Gastrocnemius medialis (tissue), 4 donors: ENCODE data around the gene SLC41A2. TPM values are rescaled to one million over a fixed set of nuclear protein-coding genes. Genes with fewer than 3 reads are reported as not detected.

ENCODE experiments used
- ATAC-seq, 2 donors: fragments of 150-250 bp; one replicate each; pipeline ENCODE4 v1.9.1; 2016
- DNase-seq, 2 donors: peaks; one replicate each; pipeline ENCODE4 v3.0.0-alpha.2; 2019
- H3K27ac ChIP-seq, 4 donors: fragments of 200-600 bp; sonication (generic); 1 replicate in 1 of 4; 2 replicates in 3 of 4; pipeline ENCODE4 v1.5.1; 2016 to 2018; ENCODE audit warnings: mild to moderate bottlenecking in 2 of 4, moderate library complexity in 1 of 4
- H3K27me3 ChIP-seq, 3 donors: fragments of 200-600 bp; sonication (generic) in 2 of 3; 1 replicate in 1 of 3; 2 replicates in 2 of 3; pipeline versions ENCODE4 v1.5.1 to v1.6.0; 2016 to 2019; ENCODE audit warnings: mild to moderate bottlenecking in 1 of 3, moderate library complexity in 1 of 3
- H3K36me3 ChIP-seq, 2 donors: fragments of 200-600 bp; sonication (generic) in 1 of 2; one replicate each; pipeline ENCODE4 v1.5.1; 2017 to 2018
- H3K4me1 ChIP-seq, 2 donors: fragments of 200-600 bp; sonication (generic) in 1 of 2; one replicate each; pipeline ENCODE4 v1.5.1; 2016 to 2017; ENCODE audit warnings: mild to moderate bottlenecking in 2 of 2
- H3K4me3 ChIP-seq, 4 donors: fragments of 200-600 bp; sonication (generic) in 3 of 4; 1 replicate in 1 of 4; 2 replicates in 3 of 4; pipeline ENCODE4 v1.5.1; 2016 to 2019; ENCODE audit warnings: mild to moderate bottlenecking in 2 of 4
- H3K9me3 ChIP-seq, 3 donors: fragments of 200-600 bp; sonication (generic) in 2 of 3; 1 replicate in 1 of 3; 2 replicates in 2 of 3; pipeline ENCODE4 v1.5.1; 2016 to 2019
- CTCF ChIP-seq, 5 experiments: fragments of 450-650 bp in 3 of 5; fragments of 200-600 bp in 2 of 5; sonication (generic) in 2 of 5; IDR thresholded peaks in 4 of 5; conservative IDR thresholded peaks in 1 of 5; 1 replicate in 4 of 5; 2 replicates in 1 of 5; pipeline ENCODE4 v1.5.1; 2016 to 2019; ENCODE audit warnings: antibody characterized with exemption in 5 of 5, mild to moderate bottlenecking in 3 of 5, moderate library complexity in 3 of 5
- POLR2A ChIP-seq, 2 donors: fragments of 450-650 bp; IDR thresholded peaks; one replicate each; pipeline ENCODE4 v1.6.1; 2017; ENCODE audit warnings: antibody characterized with exemption in 2 of 2, mild to moderate bottlenecking in 2 of 2, moderate library complexity in 2 of 2
- in situ Hi-C, 4 donors: fragments of 200-750 bp; cut with MboI; loops; one replicate each; pipeline versions ENCODE4 v1.15.0 to v1.8.0; 2017; ENCODE audit warnings: low sequenced_read_pairs in 4 of 4
- intact Hi-C: fragments of 100-400 bp; cut with DNase I; formaldehyde crosslinking; loops from one replicate; pipeline ENCODE4 v1.15.1; 2023; ENCODE audit warnings: low total_unique reads
- total RNA-seq, 4 donors: library from RNA; depleted of rRNA; stranded (reverse); fragments of >200 nt; gene quantifications; one replicate each; pipeline versions ENCODE4 v1.1.0 to v1.2.3, GENCODE V29; 2016

SLC41A2 gene
- total RNA-seq, 4 donors from 2014 or later: 0.35 to 4.5 (median 0.83) TPM

- no peak for DNase-seq
- in situ Hi-C loops: no loop called here
- Histone ChIP-seq H3K9me3 (no peaks in the 10 kb centered on the region), H3K4me3 (no peak overlapping the region), H3K36me3 (no peaks in the 10 kb centered on the region), H3K27me3 (peaks cover 5 to 24% (median 15%) of the 10 kb centered on the region in 3 donors), H3K27ac (no peak overlapping the region), H3K4me1 (peaks cover 8 to 9% of the 10 kb centered on the region in 2 donors)
- no peak for ATAC-seq
- no peak for TF ChIP-seq POLR2A (IDR thresholded peaks at IDR 0.05)
- TF ChIP-seq CTCF (IDR thresholded peaks at IDR 0.05 in 4 of 5, conservative IDR thresholded peaks at IDR 0.05 in 1 of 5): no peak
- intact Hi-C loops: no loop called here
These were observed 1.3 kb upstream of the SLC41A2 start for GRCh38 chr12:104959335-104959841.

GRCh38 chr12:104958805-104959334 lies 780 bp upstream of the SLC41A2 start:
- in situ Hi-C loops (no loop called here), intact Hi-C loops (loop anchor here (1.0 kb wide), 1 partner anchor 27 kb away; the partner anchor contains the start of gene NOPCHAP1)
- Histone ChIP-seq H3K27me3 (peaks cover 5 to 24% (median 15%) of the 10 kb centered on the region in 3 donors), H3K9me3 (no peaks in the 10 kb centered on the region), H3K27ac (peak overlapping the region in 2 of 4 donors; percentile 49), H3K4me1 (peaks cover 8 to 9% of the 10 kb centered on the region in 2 donors), H3K4me3 (peak overlapping the region; percentile 67 to 93 (median 72)), H3K36me3 (no peaks in the 10 kb centered on the region)
- ATAC-seq (no peak), DNase-seq (no peak)
- TF ChIP-seq CTCF (IDR thresholded peaks at IDR 0.05 in 4 of 5, conservative IDR thresholded peaks at IDR 0.05 in 1 of 5): no peak
- TF ChIP-seq POLR2A (IDR thresholded peaks at IDR 0.05): no peak

- peaks cover 5 to 24% (median 15%) of the 10 kb centered on the region in 3 donors for H3K27me3 ChIP-seq
- H3K4me1 ChIP-seq: peaks cover 8 to 9% of the 10 kb centered on the region in 2 donors
- peak overlapping the region; percentile 67 to 93 (median 72) for H3K4me3 ChIP-seq
- in situ Hi-C loops: no loop called here
- peak; percentile 21 to 45 for ATAC-seq
- TF ChIP-seq POLR2A (IDR thresholded peaks at IDR 0.05): no peak
- TF ChIP-seq CTCF (IDR thresholded peaks at IDR 0.05 in 4 of 5, conservative IDR thresholded peaks at IDR 0.05 in 1 of 5): no peak
- no peaks in the 10 kb centered on the region for H3K9me3 ChIP-seq
- intact Hi-C loops: no loop called here
- H3K27ac ChIP-seq: peak overlapping the region in 3 of 4 donors; percentile 31 to 49 (median 48)
- DNase-seq: no peak
- no peaks in the 10 kb centered on the region for H3K36me3 ChIP-seq
These were observed 430 bp downstream of the SLC41A2 start for GRCh38 chr12:104957719-104958000.

GRCh38 chr12:104956870-104957718 lies 996 bp downstream of the SLC41A2 start:
- TF ChIP-seq CTCF (IDR thresholded peaks at IDR 0.05 in 4 of 5, conservative IDR thresholded peaks at IDR 0.05 in 1 of 5) (no peak), POLR2A (IDR thresholded peaks at IDR 0.05) (no peak)
- Histone ChIP-seq H3K9me3 (no peaks in the 10 kb centered on the region), H3K27me3 (peaks cover 5 to 24% (median 15%) of the 10 kb centered on the region in 3 donors), H3K27ac (peak overlapping the region in 1 of 4 donors; percentile 49), H3K4me3 (peak overlapping the region; percentile 67 to 93 (median 72)), H3K36me3 (no peaks in the 10 kb centered on the region), H3K4me1 (peaks cover 8 to 9% of the 10 kb centered on the region in 2 donors)
- intact Hi-C loops (no loop called here), in situ Hi-C loops (no loop called here)
- DNase-seq (no peak), ATAC-seq (no peak)
